HepG2 (cell line): ENCODE results near the gene FAM53B. TPM values are rescaled to one million over a fixed set of nuclear protein-coding genes. Genes with fewer than 3 reads are reported as not detected.

Experiments used
- ATAC-seq: fragments of 200-7000 bp; cut with Tn5 transposase; 3 replicates; pipeline ENCODE4 v1.9.1; 2020; ENCODE audit warnings: mild to moderate bottlenecking, moderate library complexity
- BruUV-seq: library from RNA; stranded (reverse); fragments of 400-500 nt; replicated peaks from 2 replicates; lab custom pipeline; 2021; lab: Mats Ljungman, UMichigan
- CTCF ChIA-PET: fragments of 300-600 bp; formaldehyde crosslinking; extraction: SDS; loops from one replicate; lab custom pipeline; 2021; ENCODE audit warnings: low total read pairs, inconsistent platforms, low intra/inter-chr PET ratio; lab: Yijun Ruan, JAX
- POLR2A ChIA-PET: fragments of 350-600 bp; sonication (Branson Sonifier 250); formaldehyde crosslinking; loops from one replicate; lab custom pipeline; 2020; ENCODE audit warnings: antibody characterized with exemption, inconsistent platforms; lab: Yijun Ruan, JAX
- DNase-seq: peaks from one replicate; pipeline ENCODE4 v3.0.0-alpha.2; 2015; ENCODE audit warnings: low spot score
- FAIRE-seq: peaks from 3 replicates; lab custom pipeline; 2011; peaks lifted over from hg19 to GRCh38; lab: Jason Lieb, UNC
- H2AFZ ChIP-seq: one replicate; pipeline ENCODE4 v1.6.1; 2011; ENCODE audit warnings: low read length, inconsistent platforms
- H3K27ac ChIP-seq: fragments of 300-600 bp; 3 replicates; pipeline ENCODE4 v1.8.0; 2011; ENCODE audit warnings: mixed run types, mild to moderate bottlenecking, mixed read lengths, low read length, inconsistent platforms; ENCODE audit not compliant: insufficient read depth; ENCODE audit errors: extremely low read length
- H3K27me3 ChIP-seq, 2 experiments: fragments of 200-600 bp in 1 of 2; 2 replicates in 1 of 2; 3 replicates in 1 of 2; pipeline versions ENCODE4 v1.6.0 to v1.8.0; 2011; ENCODE audit warnings: low read length in 2 of 2, mild to moderate bottlenecking in 2 of 2, moderate library complexity in 2 of 2, inconsistent platforms in 1 of 2; ENCODE audit not compliant: insufficient read depth in 2 of 2, control insufficient read depth in 1 of 2
- H3K36me3 ChIP-seq, 2 experiments: fragments of 200-600 bp in 1 of 2; replicated peaks in 1 of 2; 2 replicates in 1 of 2; 3 replicates in 1 of 2; pipeline versions ENCODE4 v1.5.1 to v1.8.0; 2011; ENCODE audit warnings: low read length in 2 of 2, inconsistent platforms in 1 of 2; ENCODE audit not compliant: insufficient read depth in 2 of 2, control insufficient read depth in 1 of 2
- H3K4me1 ChIP-seq: 2 replicates; pipeline ENCODE4 v1.5.1; 2012; ENCODE audit warnings: low read length, inconsistent platforms; ENCODE audit not compliant: insufficient read depth
- H3K4me2 ChIP-seq: 2 replicates; pipeline ENCODE4 v1.6.0; 2011; ENCODE audit warnings: low read depth, low read length, inconsistent platforms
- H3K4me3 ChIP-seq, 3 experiments: fragments of 200-600 bp in 1 of 3; sonication (generic), shearing (Covaris generic) in 1 of 3; replicated peaks in 1 of 3; 2 replicates each; pipeline ENCODE4 v1.5.1; 2011 to 2016; ENCODE audit warnings: low read length in 3 of 3, inconsistent platforms in 2 of 3, low read depth in 2 of 3, mild to moderate bottlenecking in 2 of 3, control low read depth in 1 of 3, mixed read lengths in 1 of 3; ENCODE audit not compliant: insufficient read depth in 1 of 3
- H3K79me2 ChIP-seq: one replicate; pipeline ENCODE4 v1.6.1; 2011; ENCODE audit warnings: low read length, inconsistent platforms; ENCODE audit not compliant: insufficient read depth
- H3K9ac ChIP-seq: 2 replicates; pipeline ENCODE4 v1.6.0; 2011; ENCODE audit warnings: mild to moderate bottlenecking, low read depth, low read length, inconsistent platforms; ENCODE audit not compliant: insufficient read depth
- H3K9me3 ChIP-seq: 2 replicates; pipeline ENCODE4 v1.5.1; 2012; ENCODE audit warnings: mild to moderate bottlenecking, low read length
- H4K20me1 ChIP-seq: 2 replicates; pipeline ENCODE4 v1.6.0; 2011; ENCODE audit warnings: inconsistent platforms, mild to moderate bottlenecking, low read length, moderate library complexity; ENCODE audit not compliant: insufficient read depth
- BRD4 ChIP-seq: sonication (generic); formaldehyde crosslinking; IDR thresholded peaks from 2 replicates; pipeline ENCODE4 v1.4.0; 2020; ENCODE audit warnings: missing genetic modification reagents
- HNF1A ChIP-seq, 2 experiments: sonication (generic) in 1 of 2; formaldehyde crosslinking in 1 of 2; IDR thresholded peaks; 2 replicates each; pipeline versions ENCODE4 v1.4.0 to v1.6.1; 2016 to 2020; ENCODE audit warnings: borderline replicate concordance in 1 of 2, low read depth in 1 of 2, mild to moderate bottlenecking in 1 of 2, missing genetic modification reagents in 1 of 2
- KLF9 ChIP-seq: IDR thresholded peaks from 2 replicates; pipeline ENCODE4 v1.6.1; 2016; ENCODE audit warnings: low read depth
- NFRKB ChIP-seq: fragments of 450-650 bp; IDR thresholded peaks from 2 replicates; pipeline ENCODE4 v1.6.1; 2017
- NPAS2 ChIP-seq: sonication (generic); formaldehyde crosslinking; IDR thresholded peaks from 2 replicates; pipeline ENCODE4 v1.8.0; 2022; ENCODE audit warnings: mild to moderate bottlenecking, missing genetic modification reagents, borderline replicate concordance
- NR0B2 ChIP-seq: sonication (generic); formaldehyde crosslinking; IDR thresholded peaks from 2 replicates; pipeline ENCODE4 v1.4.0; 2020; ENCODE audit warnings: mild to moderate bottlenecking, missing genetic modification reagents
- RORA ChIP-seq: sonication (generic); formaldehyde crosslinking; IDR thresholded peaks from 2 replicates; pipeline ENCODE4 v1.5.0; 2020; ENCODE audit warnings: mild to moderate bottlenecking, missing genetic modification reagents, moderate library complexity
- SRSF4 ChIP-seq: fragments of 200-400 bp; formaldehyde crosslinking; IDR thresholded peaks from one replicate; pipeline ENCODE4 v1.6.1; 2018; ENCODE audit warnings: mild to moderate bottlenecking, low read depth, low read length, moderate library complexity; ENCODE audit not compliant: poor library complexity, severe bottlenecking
- TERF1 ChIP-seq: sonication (generic); formaldehyde crosslinking; IDR thresholded peaks from 2 replicates; pipeline ENCODE4 v1.8.0; 2022; ENCODE audit warnings: mild to moderate bottlenecking, missing genetic modification reagents, moderate library complexity
- TFAP4 ChIP-seq: sonication (generic); IDR thresholded peaks from 2 replicates; pipeline ENCODE4 v1.6.1; 2016; ENCODE audit warnings: low read depth, borderline replicate concordance
- ZNF674 ChIP-seq: sonication (generic); formaldehyde crosslinking; IDR thresholded peaks from 2 replicates; pipeline ENCODE4 v1.5.0; 2020; ENCODE audit warnings: low read depth, mild to moderate bottlenecking, missing genetic modification reagents
- ZNF710 ChIP-seq: sonication (generic); formaldehyde crosslinking; IDR thresholded peaks from 2 replicates; pipeline ENCODE4 v1.5.0; 2020; ENCODE audit warnings: mild to moderate bottlenecking, missing genetic modification reagents, borderline replicate concordance
- ZNF773 ChIP-seq: sonication (generic); formaldehyde crosslinking; IDR thresholded peaks from 2 replicates; pipeline ENCODE4 v1.4.0; 2020; ENCODE audit warnings: missing genetic modification reagents, borderline replicate concordance
- ZNF775 ChIP-seq: sonication (generic); formaldehyde crosslinking; IDR thresholded peaks from 2 replicates; pipeline ENCODE4 v1.4.0; 2020; ENCODE audit warnings: missing genetic modification reagents, mild to moderate bottlenecking, moderate library complexity, borderline replicate concordance
- ZNF776 ChIP-seq: sonication (generic); formaldehyde crosslinking; IDR thresholded peaks from 2 replicates; pipeline ENCODE4 v1.4.0; 2020; ENCODE audit warnings: mild to moderate bottlenecking, missing genetic modification reagents
- ZSCAN9 ChIP-seq: IDR thresholded peaks from 2 replicates; pipeline ENCODE4 v1.6.1; 2016; ENCODE audit warnings: borderline replicate concordance
- WGBS: methylation state at CpG from one replicate; pipeline ENCODE4 v1.1.6; 2017; ENCODE audit warnings: low lambda C conversion rate; 5-methylcytosine and 5-hydroxymethylcytosine counted together
- in situ Hi-C: cut with HindIII; loops from 2 replicates; pipeline ENCODE4 v1.10.0; 2017; ENCODE audit warnings: low pct_unique_long_range_greater_than_20kb; ENCODE audit not compliant: extremely low pct_ligation_motif_present
- intact Hi-C: fragments of 100-400 bp; cut with micrococcal nuclease; formaldehyde crosslinking; loops from one replicate; pipeline ENCODE4 v1.10.0; 2022; ENCODE audit not compliant: unreplicated experiment
- polyA plus RNA-seq, 8 experiments: library from polyadenylated mRNA; depleted of rRNA in 3 of 8; stranded (reverse) in 7 of 8; unstranded in 1 of 8; fragments of >200 nt; fragmentation: Illumina TruSeq in 4 of 8; extraction: Trizol in 4 of 8; gene quantifications; 2 replicates each; pipeline versions ENCODE4 v1.2.1 to v1.2.3, GENCODE V29; 2011 to 2016; ENCODE audit warnings: low read depth in 4 of 8, missing spikeins in 1 of 8, mixed read lengths in 1 of 8; ENCODE audit not compliant: insufficient read depth in 1 of 8
- total RNA-seq, 5 experiments: library from RNA; depleted of rRNA; stranded (reverse); fragments of >200 nt; fragmentation: Illumina TruSeq; extraction: Trizol; gene quantifications; 2 replicates each; pipeline ENCODE4 v1.2.3, GENCODE V29; 2016; ENCODE audit warnings: low read depth in 1 of 5

FAM53B gene
- total and polyA plus RNA-seq, 2 of the 13 experiments (the other 11 are each of a cell fraction or from before 2014, with no cell fraction given) = 6.4 to 19.3 TPM

GRCh38 chr10:124659380-124659779, 84.8 kb downstream of the FAM53B start:
- no peak overlapping the region for H3K4me2 ChIP-seq
- POLR2A ChIA-PET = no interaction called here
- no peaks in the 10 kb centered on the region for H3K9me3 ChIP-seq
- peaks cover 8 to 9% of the 10 kb centered on the region in 2 experiments; a peak in 4 of 5 replicates for H3K36me3 ChIP-seq
- no peaks in the 10 kb centered on the region for H3K27me3 ChIP-seq
- no TSS peak for BruUV-seq
- no peaks in the 10 kb centered on the region; the same call in 1 of the 2 replicates for H4K20me1 ChIP-seq
- no peak overlapping the region for H2AFZ ChIP-seq
- H3K4me1 ChIP-seq = no peaks in the 10 kb centered on the region
- no peak overlapping the region for H3K9ac ChIP-seq
- no peak for FAIRE-seq
- no peak overlapping the region for H3K4me3 ChIP-seq
- in situ Hi-C loops = no loop called here
- H3K27ac ChIP-seq = no peak overlapping the region
- WGBS = 50% methylated on average over 1 of the region's 2 CpGs
- CTCF ChIA-PET = no interaction called here
- DNase-seq = no peak
- no peak for ATAC-seq
- intact Hi-C loops = no loop called here
- no peaks in the 10 kb centered on the region for H3K79me2 ChIP-seq
- TF ChIP-seq ZNF776 (CRISPR knock-in tag) (no peak), ZNF773 (CRISPR knock-in tag) (no peak), NFRKB (no peak), TFAP4 (no peak), NPAS2 (CRISPR knock-in tag) (no peak), NR0B2 (CRISPR knock-in tag) (no peak), ZNF674 (CRISPR knock-in tag) (no peak), HNF1A (IDR thresholded peaks at IDR 0.05; ENCODE audit: low read depth) (no peak), HNF1A (CRISPR knock-in tag; IDR thresholded peaks at IDR 0.05; ENCODE audit: borderline replicate concordance) (no peak), ZSCAN9 (CRISPR knock-in tag) (no peak), TERF1 (no peak), ZNF775 (CRISPR knock-in tag) (no peak), ZNF710 (no peak), RORA (CRISPR knock-in tag) (no peak), SRSF4 (no peak), BRD4 (CRISPR knock-in tag) (no peak), KLF9 (no peak)
